ENCODE data around the gene IL22.

DNA sequence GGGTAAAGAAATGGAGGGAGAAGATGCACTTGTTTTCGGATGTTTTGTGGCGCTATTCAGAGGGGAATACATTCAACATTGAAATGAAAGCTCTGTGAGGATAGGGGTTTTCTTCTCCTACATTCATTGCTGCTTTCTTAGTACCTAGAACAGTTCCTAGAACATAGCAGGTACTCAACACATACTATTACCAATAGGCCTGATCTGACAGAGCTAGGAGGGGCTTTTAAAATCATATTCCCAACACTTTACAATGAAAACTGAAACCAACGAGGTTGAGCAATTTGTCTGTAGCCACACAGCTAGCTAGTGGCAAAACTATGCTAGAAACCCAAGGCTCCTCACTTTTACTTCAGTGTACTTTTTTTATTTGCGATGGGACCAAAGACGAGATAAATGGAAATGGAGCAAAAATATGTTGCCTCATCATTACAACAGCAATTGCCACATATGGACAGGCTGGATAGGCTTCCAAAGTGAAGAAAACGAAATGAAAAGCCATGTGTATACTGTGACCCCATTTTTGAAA, 23.1 kb upstream of the IL22 start:
- TF ChIP-seq, protein P1, sequence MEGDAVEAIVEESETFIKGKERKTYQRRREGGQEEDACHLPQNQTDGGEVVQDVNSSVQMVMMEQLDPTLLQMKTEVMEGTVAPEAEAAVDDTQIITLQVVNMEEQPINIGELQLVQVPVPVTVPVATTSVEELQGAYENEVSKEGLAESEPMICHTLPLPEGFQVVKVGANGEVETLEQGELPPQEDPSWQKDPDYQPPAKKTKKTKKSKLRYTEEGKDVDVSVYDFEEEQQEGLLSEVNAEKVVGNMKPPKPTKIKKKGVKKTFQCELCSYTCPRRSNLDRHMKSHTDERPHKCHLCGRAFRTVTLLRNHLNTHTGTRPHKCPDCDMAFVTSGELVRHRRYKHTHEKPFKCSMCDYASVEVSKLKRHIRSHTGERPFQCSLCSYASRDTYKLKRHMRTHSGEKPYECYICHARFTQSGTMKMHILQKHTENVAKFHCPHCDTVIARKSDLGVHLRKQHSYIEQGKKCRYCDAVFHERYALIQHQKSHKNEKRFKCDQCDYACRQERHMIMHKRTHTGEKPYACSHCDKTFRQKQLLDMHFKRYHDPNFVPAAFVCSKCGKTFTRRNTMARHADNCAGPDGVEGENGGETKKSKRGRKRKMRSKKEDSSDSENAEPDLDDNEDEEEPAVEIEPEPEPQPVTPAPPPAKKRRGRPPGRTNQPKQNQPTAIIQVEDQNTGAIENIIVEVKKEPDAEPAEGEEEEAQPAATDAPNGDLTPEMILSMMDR (conservative IDR thresholded peaks at IDR 0.05; ENCODE audit: low read depth, low read length): no peak
- TF ChIP-seq EZH2 (IDR thresholded peaks at IDR 0.05; ENCODE audit: borderline replicate concordance, low read depth, low read length, poor library complexity, severe bottlenecking): no peak

All from A673 (cell line).